HepG2 (cell line): ENCODE measurements around the gene EMC10. TPM values are rescaled to one million over a fixed set of nuclear protein-coding genes. Genes with fewer than 3 reads are reported as not detected.
A peak's percentile ranks its signal among the peaks of the same experiment; 100 is the strongest.

Source experiments
- AGO1 ChIP-seq: fragments of 200-400 bp; formaldehyde crosslinking; IDR thresholded peaks from 2 replicates; pipeline ENCODE4 v1.6.1; 2017; ENCODE audit warnings: mild to moderate bottlenecking, low read depth, low read length, moderate library complexity; ENCODE audit not compliant: poor library complexity, severe bottlenecking
- ARID3A ChIP-seq: IDR thresholded peaks from 2 replicates; pipeline ENCODE4 v1.6.1; 2012; ENCODE audit warnings: low read depth, low read length, improper control_type of control experiment
- CEBPG ChIP-seq: IDR thresholded peaks from 2 replicates; pipeline ENCODE4 v1.6.1; 2016
- EEA1 ChIP-seq: sonication (generic); formaldehyde crosslinking; IDR thresholded peaks from 2 replicates; pipeline ENCODE4 v1.5.1; 2020; ENCODE audit warnings: mild to moderate bottlenecking, missing genetic modification reagents, borderline replicate concordance
- JUN ChIP-seq: sonication (generic); formaldehyde crosslinking; IDR thresholded peaks from 2 replicates; pipeline ENCODE4 v1.4.0; 2020; ENCODE audit warnings: mild to moderate bottlenecking, missing genetic modification reagents
- LBX2 ChIP-seq: sonication (generic); formaldehyde crosslinking; IDR thresholded peaks from 2 replicates; pipeline ENCODE4 v1.5.0; 2020; ENCODE audit warnings: missing genetic modification reagents, mild to moderate bottlenecking, borderline replicate concordance
- NR2F1 ChIP-seq, 2 experiments: fragments of 450-650 bp in 1 of 2; formaldehyde crosslinking in 1 of 2; IDR thresholded peaks; 2 replicates each; pipeline versions ENCODE4 v1.5.0 to v1.6.1; 2016 to 2020; ENCODE audit warnings: mild to moderate bottlenecking in 1 of 2, missing compliant biosample characterization in 1 of 2, missing genetic modification reagents in 1 of 2, moderate library complexity in 1 of 2
- PCBP1 ChIP-seq: fragments of 200-400 bp; formaldehyde crosslinking; IDR thresholded peaks from 2 replicates; pipeline ENCODE4 v1.6.1; 2017; ENCODE audit warnings: mild to moderate bottlenecking, low read depth, low read length, borderline replicate concordance
- RBAK ChIP-seq: sonication (generic); formaldehyde crosslinking; IDR thresholded peaks from 2 replicates; pipeline ENCODE4 v1.5.1; 2020; ENCODE audit warnings: mild to moderate bottlenecking, missing genetic modification reagents
- SPEN ChIP-seq: sonication (generic); formaldehyde crosslinking; IDR thresholded peaks from 2 replicates; pipeline ENCODE4 v1.5.1; 2020; ENCODE audit warnings: low read depth, mild to moderate bottlenecking, missing genetic modification reagents
- TP53 ChIP-seq: sonication (generic); formaldehyde crosslinking; conservative IDR thresholded peaks from 2 replicates; pipeline ENCODE4 v1.4.0; 2020; ENCODE audit warnings: missing genetic modification reagents
- ZNF3 ChIP-seq: IDR thresholded peaks from 2 replicates; pipeline ENCODE4 v1.7.0; 2017; ENCODE audit warnings: inconsistent platforms
- ZNF574 ChIP-seq: sonication (generic); formaldehyde crosslinking; IDR thresholded peaks from 2 replicates; pipeline ENCODE4 v1.4.0; 2020; ENCODE audit warnings: missing genetic modification reagents
- ZNF75D ChIP-seq: sonication (generic); formaldehyde crosslinking; IDR thresholded peaks from 2 replicates; pipeline ENCODE4 v1.8.1; 2023; ENCODE audit warnings: missing genetic modification reagents, mild to moderate bottlenecking, borderline replicate concordance
- ZNF788 ChIP-seq: sonication (generic); formaldehyde crosslinking; IDR thresholded peaks from 2 replicates; pipeline ENCODE4 v1.5.0; 2020; ENCODE audit warnings: mild to moderate bottlenecking, missing genetic modification reagents, borderline replicate concordance
- ZNF879 ChIP-seq: sonication (generic); formaldehyde crosslinking; IDR thresholded peaks from 2 replicates; pipeline ENCODE4 v1.8.1; 2023; ENCODE audit warnings: missing genetic modification reagents
- ZSCAN29 ChIP-seq: sonication (generic); formaldehyde crosslinking; conservative IDR thresholded peaks from 2 replicates; pipeline ENCODE4 v1.4.0; 2020; ENCODE audit warnings: mild to moderate bottlenecking, missing genetic modification reagents
- polyA plus RNA-seq, 8 experiments: library from polyadenylated mRNA; depleted of rRNA in 3 of 8; stranded (reverse) in 7 of 8; unstranded in 1 of 8; fragments of >200 nt; fragmentation: Illumina TruSeq in 4 of 8; extraction: Trizol in 4 of 8; gene quantifications; 2 replicates each; pipeline versions ENCODE4 v1.2.1 to v1.2.3, GENCODE V29; 2011 to 2016; ENCODE audit warnings: low read depth in 4 of 8, missing spikeins in 1 of 8, mixed read lengths in 1 of 8; ENCODE audit not compliant: insufficient read depth in 1 of 8
- total RNA-seq, 5 experiments: library from RNA; depleted of rRNA; stranded (reverse); fragments of >200 nt; fragmentation: Illumina TruSeq; extraction: Trizol; gene quantifications; 2 replicates each; pipeline ENCODE4 v1.2.3, GENCODE V29; 2016; ENCODE audit warnings: low read depth in 1 of 5
- TF ChIP-seq, protein P1 (sequence below): sonication (generic); formaldehyde crosslinking; IDR thresholded peaks from 2 replicates; pipeline ENCODE4 v1.4.0; 2020; ENCODE audit warnings: missing genetic modification reagents
- TF ChIP-seq, protein P2 (sequence below), 2 experiments: sonication (generic) in 1 of 2; formaldehyde crosslinking in 1 of 2; IDR thresholded peaks; 2 replicates each; pipeline versions ENCODE4 v1.4.0 to v1.6.1; 2018 to 2020; ENCODE audit warnings: missing genetic modification reagents in 2 of 2, borderline replicate concordance in 1 of 2, low read depth in 1 of 2, mild to moderate bottlenecking in 1 of 2, missing biosample characterization in 1 of 2

The EMC10 gene
- total and polyA plus RNA-seq, 2 of the 13 experiments (the other 11 are each of a cell fraction or from before 2014, with no cell fraction given) = not detected

DNA sequence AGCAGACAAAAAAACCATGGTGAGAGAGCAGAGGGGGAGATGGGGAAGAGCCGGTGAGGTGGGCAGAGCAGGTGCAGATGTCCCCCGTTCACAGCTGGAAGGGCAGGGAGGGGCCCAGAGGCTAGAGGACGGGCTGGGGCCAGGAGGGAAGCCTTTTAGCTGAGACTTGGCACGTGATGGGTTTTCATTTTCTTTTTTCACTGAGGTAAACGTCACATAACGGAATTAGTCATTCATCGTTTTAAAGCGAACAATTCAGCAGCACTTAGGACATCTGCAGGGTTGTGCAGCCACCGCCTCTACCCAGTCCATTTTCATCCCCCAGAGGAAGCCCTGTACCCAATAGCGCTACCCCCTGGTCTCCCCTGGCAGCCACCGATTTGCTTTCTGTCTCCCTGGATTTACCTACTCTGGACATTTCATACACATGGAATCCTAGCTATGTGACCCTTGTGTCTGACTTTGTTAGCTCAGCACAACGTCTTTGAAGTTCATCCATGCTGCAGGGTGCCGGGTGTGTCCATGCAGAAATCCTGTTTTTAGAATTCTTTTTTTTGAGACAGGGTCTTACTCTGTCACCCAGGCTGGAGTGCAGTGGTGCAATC, 16.0 kb upstream of the EMC10 start (continued):
- no peak; the same call in 1 of the 2 replicates for TF ChIP-seq ZNF574 (CRISPR knock-in tag)
- TF ChIP-seq ZNF3 = no peak
- no peak for TF ChIP-seq JUN
- TF ChIP-seq ZSCAN29 (CRISPR knock-in tag) = no peak
- TF ChIP-seq NR2F1 (CRISPR knock-in tag; IDR thresholded peaks at IDR 0.05) = peak; percentile 43 to 84; a peak in 3 of 4 replicates
- TF ChIP-seq ZNF879 (CRISPR knock-in tag) = no peak
- TF ChIP-seq LBX2 (CRISPR knock-in tag) = no peak
- no peak for TF ChIP-seq TP53 (CRISPR knock-in tag)
- TF ChIP-seq SPEN (CRISPR knock-in tag) = no peak
- TF ChIP-seq PCBP1 = no peak
- no peak for TF ChIP-seq ZNF788
- no peak for TF ChIP-seq AGO1
- no peak for TF ChIP-seq RBAK (CRISPR knock-in tag)
- TF ChIP-seq EEA1 (CRISPR knock-in tag) = no peak
- TF ChIP-seq CEBPG = peak; percentile 39; the same call in 1 of the 2 replicates
- no peak for TF ChIP-seq ZNF75D (CRISPR knock-in tag)
- TF ChIP-seq, protein P1, sequence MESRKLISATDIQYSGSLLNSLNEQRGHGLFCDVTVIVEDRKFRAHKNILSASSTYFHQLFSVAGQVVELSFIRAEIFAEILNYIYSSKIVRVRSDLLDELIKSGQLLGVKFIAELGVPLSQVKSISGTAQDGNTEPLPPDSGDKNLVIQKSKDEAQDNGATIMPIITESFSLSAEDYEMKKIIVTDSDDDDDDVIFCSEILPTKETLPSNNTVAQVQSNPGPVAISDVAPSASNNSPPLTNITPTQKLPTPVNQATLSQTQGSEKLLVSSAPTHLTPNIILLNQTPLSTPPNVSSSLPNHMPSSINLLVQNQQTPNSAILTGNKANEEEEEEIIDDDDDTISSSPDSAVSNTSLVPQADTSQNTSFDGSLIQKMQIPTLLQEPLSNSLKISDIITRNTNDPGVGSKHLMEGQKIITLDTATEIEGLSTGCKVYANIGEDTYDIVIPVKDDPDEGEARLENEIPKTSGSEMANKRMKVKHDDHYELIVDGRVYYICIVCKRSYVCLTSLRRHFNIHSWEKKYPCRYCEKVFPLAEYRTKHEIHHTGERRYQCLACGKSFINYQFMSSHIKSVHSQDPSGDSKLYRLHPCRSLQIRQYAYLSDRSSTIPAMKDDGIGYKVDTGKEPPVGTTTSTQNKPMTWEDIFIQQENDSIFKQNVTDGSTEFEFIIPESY = no peak
- no peak for TF ChIP-seq ARID3A
- TF ChIP-seq, protein P2, sequence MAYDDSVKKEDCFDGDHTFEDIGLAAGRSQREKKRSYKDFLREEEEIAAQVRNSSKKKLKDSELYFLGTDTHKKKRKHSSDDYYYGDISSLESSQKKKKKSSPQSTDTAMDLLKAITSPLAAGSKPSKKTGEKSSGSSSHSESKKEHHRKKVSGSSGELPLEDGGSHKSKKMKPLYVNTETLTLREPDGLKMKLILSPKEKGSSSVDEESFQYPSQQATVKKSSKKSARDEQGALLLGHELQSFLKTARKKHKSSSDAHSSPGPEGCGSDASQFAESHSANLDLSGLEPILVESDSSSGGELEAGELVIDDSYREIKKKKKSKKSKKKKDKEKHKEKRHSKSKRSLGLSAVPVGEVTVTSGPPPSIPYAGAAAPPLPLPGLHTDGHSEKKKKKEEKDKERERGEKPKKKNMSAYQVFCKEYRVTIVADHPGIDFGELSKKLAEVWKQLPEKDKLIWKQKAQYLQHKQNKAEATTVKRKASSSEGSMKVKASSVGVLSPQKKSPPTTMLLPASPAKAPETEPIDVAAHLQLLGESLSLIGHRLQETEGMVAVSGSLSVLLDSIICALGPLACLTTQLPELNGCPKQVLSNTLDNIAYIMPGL (CRISPR knock-in tag; IDR thresholded peaks at IDR 0.05; ENCODE audit: borderline replicate concordance in 1 of 2, low read depth in 1 of 2) = no peak; a peak in 1 of 4 replicates
